ENCODE data around the gene GK. TPM values are rescaled to one million over a fixed set of nuclear protein-coding genes. Genes with fewer than 3 reads are reported as not detected.

Gene GK
- total RNA-seq, 1 experiment from 2014 or later = 9.8 TPM

DNA sequence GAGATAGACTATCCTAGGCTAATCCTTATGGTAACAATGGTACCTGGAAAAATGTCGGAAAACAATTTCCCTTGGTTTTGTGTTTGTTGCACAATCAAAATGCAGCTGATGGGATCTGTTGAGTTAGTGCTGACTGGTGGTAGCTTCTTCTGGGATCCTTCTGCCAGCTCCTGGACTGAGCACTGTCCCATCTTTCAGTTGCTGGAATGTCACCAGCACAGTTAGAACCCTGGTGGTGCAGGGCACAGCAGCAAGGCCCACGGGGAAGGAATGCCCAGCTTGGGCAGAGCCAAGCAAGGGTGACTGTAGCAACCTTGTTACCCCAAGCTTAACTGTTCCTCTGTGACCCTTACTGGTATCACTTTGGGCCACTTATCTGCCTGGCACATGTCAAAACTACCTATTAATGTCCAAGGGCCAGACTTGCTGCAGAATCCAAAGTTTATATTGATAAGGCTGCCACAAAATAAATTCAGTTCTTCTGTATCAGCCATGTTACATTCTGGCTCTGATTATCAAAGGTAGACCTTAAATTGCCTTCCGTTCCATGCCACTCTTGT lies 53.1 kb downstream of the GK start:
- Histone ChIP-seq H4K20me1 (ENCODE audit: control insufficient read depth, insufficient read depth, insufficient read length) (no peaks in the 10 kb centered on the region), H3K9me3 (ENCODE audit: control insufficient read depth, low read depth, low read length) (no peaks in the 10 kb centered on the region), H3K9ac (ENCODE audit: extremely low read depth, insufficient read length, low read length) (no peak overlapping the region), H3K14ac (ENCODE audit: insufficient read depth, low read length) (no peak overlapping the region), H2BK12ac (ENCODE audit: insufficient read length, low read depth, low read length) (no peak overlapping the region), H2AFZ (ENCODE audit: low read length) (no peak overlapping the region), H3K27ac (ENCODE audit: insufficient read length, low read depth, low read length) (no peak overlapping the region), H3T11ph (ENCODE audit: low read length) (no peak overlapping the region), H3K4me1 (ENCODE audit: insufficient read depth, low read length) (no peaks in the 10 kb centered on the region), H3K56ac (ENCODE audit: insufficient read length, low read depth, low read length) (no peak overlapping the region), H2AK5ac (ENCODE audit: insufficient read length, low read length) (no peak overlapping the region), H3K79me2 (ENCODE audit: insufficient read depth, low read length) (no peaks in the 10 kb centered on the region), H4K91ac (ENCODE audit: insufficient read length, low read depth, low read length) (no peak overlapping the region), H3K18ac (ENCODE audit: insufficient read length, low read depth, low read length) (no peak overlapping the region), H3K23ac (ENCODE audit: insufficient read length, low read depth, low read length) (no peak overlapping the region), H3K23me2 (ENCODE audit: insufficient read length, low read depth, low read length, poor library complexity, severe bottlenecking) (no peaks in the 10 kb centered on the region), H3K27me3 (ENCODE audit: insufficient read depth, low read length) (no peaks in the 10 kb centered on the region), H2BK20ac (ENCODE audit: low read depth, low read length, poor library complexity, severe bottlenecking) (no peak overlapping the region), H2BK120ac (ENCODE audit: low read depth, low read length, poor library complexity, severe bottlenecking) (no peak overlapping the region), H4K8ac (replicated peaks; ENCODE audit: insufficient read length, low read depth, low read length) (no peak overlapping the region), H2BK5ac (ENCODE audit: insufficient read length, low read length) (no peak overlapping the region), H4K5ac (ENCODE audit: insufficient read length, low read depth, low read length) (no peak overlapping the region), H3K4ac (ENCODE audit: low read depth, low read length) (no peak overlapping the region), H2BK15ac (ENCODE audit: low read depth, low read length) (no peak overlapping the region), H3K4me2 (ENCODE audit: insufficient read depth, insufficient read length, low read length) (no peak overlapping the region), H3K79me1 (ENCODE audit: insufficient read depth, low read depth, low read length, poor library complexity, severe bottlenecking) (no peaks in the 10 kb centered on the region)
- Mint-ChIP-seq H3K27ac (no peak overlapping the region; a peak in 1 of 7 replicates), H3K27me3 (ENCODE audit: low read depth) (no peaks in the 10 kb centered on the region), H3K9me3 (peaks cover 0 to 49% of the 10 kb centered on the region in 2 experiments), H3K4me1 (no peaks in the 10 kb centered on the region), H3K36me3 (ENCODE audit: insufficient read depth in 1 of 3, low read depth in 3 of 3) (peaks cover 0 to 10% (median 6%) of the 10 kb centered on the region in 3 experiments; a peak in 3 of 7 replicates), H3K4me3 (no peak overlapping the region)
- no CpG with 5 or more reads among the region's 3 CpGs for WGBS (ENCODE audit: extremely low coverage, insufficient read length, low lambda C conversion rate)
- DNase-seq = no peak
- TF ChIP-seq, protein P1, sequence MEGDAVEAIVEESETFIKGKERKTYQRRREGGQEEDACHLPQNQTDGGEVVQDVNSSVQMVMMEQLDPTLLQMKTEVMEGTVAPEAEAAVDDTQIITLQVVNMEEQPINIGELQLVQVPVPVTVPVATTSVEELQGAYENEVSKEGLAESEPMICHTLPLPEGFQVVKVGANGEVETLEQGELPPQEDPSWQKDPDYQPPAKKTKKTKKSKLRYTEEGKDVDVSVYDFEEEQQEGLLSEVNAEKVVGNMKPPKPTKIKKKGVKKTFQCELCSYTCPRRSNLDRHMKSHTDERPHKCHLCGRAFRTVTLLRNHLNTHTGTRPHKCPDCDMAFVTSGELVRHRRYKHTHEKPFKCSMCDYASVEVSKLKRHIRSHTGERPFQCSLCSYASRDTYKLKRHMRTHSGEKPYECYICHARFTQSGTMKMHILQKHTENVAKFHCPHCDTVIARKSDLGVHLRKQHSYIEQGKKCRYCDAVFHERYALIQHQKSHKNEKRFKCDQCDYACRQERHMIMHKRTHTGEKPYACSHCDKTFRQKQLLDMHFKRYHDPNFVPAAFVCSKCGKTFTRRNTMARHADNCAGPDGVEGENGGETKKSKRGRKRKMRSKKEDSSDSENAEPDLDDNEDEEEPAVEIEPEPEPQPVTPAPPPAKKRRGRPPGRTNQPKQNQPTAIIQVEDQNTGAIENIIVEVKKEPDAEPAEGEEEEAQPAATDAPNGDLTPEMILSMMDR (conservative IDR thresholded peaks at IDR 0.05) = no peak
